VCaP (cell line): ENCODE results near the gene CIBAR2.

Source experiments
- H3K27ac ChIP-seq: fragments of 450-650 bp; 2 replicates; pipeline ENCODE4 v1.5.1; 2017
- TF ChIP-seq, protein P1 (sequence below): fragments of 450-650 bp; conservative IDR thresholded peaks from 2 replicates; pipeline ENCODE4 v1.5.1; 2017; ENCODE audit warnings: mild to moderate bottlenecking, moderate library complexity

Gene CIBAR2

DNA sequence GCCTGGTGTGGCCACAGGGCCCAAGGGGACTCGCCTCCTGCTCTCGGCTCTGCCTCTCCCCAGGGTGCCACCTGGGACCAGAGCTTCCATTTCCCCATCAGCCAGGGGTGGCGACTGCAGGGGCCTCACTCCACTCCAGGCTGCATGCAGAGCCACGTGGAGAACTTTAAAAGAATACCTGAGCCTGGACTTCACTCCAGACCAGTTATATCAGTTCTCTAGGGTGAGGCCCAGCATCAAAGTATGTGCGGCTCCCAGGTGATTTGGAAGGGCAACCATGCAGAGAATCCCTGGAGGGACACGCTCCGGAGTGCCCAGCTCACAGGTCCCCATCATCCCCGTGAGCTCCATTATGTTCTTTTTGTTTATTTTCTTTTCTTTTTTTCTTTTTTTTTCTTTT is 44.8 kb downstream of the CIBAR2 start:
- TF ChIP-seq, protein P1, sequence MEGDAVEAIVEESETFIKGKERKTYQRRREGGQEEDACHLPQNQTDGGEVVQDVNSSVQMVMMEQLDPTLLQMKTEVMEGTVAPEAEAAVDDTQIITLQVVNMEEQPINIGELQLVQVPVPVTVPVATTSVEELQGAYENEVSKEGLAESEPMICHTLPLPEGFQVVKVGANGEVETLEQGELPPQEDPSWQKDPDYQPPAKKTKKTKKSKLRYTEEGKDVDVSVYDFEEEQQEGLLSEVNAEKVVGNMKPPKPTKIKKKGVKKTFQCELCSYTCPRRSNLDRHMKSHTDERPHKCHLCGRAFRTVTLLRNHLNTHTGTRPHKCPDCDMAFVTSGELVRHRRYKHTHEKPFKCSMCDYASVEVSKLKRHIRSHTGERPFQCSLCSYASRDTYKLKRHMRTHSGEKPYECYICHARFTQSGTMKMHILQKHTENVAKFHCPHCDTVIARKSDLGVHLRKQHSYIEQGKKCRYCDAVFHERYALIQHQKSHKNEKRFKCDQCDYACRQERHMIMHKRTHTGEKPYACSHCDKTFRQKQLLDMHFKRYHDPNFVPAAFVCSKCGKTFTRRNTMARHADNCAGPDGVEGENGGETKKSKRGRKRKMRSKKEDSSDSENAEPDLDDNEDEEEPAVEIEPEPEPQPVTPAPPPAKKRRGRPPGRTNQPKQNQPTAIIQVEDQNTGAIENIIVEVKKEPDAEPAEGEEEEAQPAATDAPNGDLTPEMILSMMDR: no peak
- no peak overlapping the region for H3K27ac ChIP-seq

DNA sequence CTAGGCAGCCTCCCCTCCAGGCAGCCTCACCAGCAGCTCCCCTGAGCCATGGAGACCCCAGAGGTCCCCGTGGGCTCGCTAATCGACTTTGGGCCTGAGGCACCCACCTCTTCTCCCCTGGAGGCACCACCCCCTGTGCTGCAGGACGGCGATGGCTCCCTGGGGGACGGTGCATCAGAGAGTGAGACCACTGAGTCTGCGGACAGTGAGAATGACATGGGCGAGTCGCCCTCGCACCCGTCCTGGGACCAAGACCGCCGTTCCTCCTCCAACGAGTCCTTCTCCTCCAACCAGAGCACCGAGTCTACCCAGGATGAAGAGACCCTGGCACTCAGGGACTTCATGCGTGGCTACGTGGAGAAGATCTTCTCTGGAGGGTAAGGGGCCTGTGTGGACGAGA is 45.2 kb downstream of the CIBAR2 start:
- H3K27ac ChIP-seq: no peak overlapping the region
- TF ChIP-seq, protein P1: no peak

DNA sequence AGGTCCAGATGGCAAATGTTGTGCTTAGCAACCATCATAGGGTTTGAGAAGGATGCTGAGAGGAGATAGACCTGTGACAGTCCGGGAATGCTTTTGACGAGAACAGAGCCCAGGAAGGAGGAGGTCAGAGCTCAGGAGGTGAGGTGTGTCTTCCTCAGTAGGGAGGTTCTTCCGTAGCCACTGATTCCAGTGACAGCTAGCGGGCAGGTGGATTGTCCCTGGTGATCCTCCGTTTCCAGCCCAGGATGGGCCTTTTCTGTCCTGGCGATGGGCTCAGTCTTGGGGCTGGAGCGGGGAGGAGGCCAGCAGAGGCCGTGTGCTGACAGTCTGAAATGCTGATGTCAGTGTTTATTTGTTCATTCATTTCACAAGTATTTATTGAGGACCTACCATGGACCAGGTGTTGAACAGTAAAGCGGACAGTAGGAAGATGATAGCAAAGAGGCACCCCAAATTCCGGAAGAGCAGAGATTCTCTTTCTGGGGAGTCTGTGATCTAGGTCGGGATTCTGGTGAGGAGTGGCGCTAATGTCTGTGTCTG is 45.9 kb downstream of the CIBAR2 start:
- TF ChIP-seq, protein P1: no peak

DNA sequence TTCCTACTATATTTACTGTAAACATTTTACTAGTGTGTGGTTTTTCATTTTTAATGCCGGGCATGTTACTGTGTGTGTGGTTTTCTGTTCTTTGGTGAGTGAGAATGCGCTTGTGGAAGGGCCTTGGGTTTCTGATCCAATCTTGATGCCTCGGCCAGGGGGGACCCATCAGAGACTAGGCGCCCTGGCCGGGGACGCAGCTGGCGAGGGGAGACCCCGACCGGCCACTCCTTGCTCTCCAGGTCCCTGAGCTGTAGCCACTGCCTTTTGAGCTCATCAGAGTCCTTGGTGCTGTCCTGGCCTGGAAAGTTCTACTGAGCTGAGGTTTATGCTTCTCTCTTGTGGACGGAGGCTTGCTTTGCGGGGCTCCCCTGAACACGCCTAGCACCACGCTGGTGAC is 47.2 kb downstream of the CIBAR2 start:
- H3K27ac ChIP-seq: no peak overlapping the region
- TF ChIP-seq, protein P1: no peak

More for the DNA sequence above, 45.9 kb downstream of the CIBAR2 start:
- H3K27ac ChIP-seq: no peak overlapping the region

DNA sequence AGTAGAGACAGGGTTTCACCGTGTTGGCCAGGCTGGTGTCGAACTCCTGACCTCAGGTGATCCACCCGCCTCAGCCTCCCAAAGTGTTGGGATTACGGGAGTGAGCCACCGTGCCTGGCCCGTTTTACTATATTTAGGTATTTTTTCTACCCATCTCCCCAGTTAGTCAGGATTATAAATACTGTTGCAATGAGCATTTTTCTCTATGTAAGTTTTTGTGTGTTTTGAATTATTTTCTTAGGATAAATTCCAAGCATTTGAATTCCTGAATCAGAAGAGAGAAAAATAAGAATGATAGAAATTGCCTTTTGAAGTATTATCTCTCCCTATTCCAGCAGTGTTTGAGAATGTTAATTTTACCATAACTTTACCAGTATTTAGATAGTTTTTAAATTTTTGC is 48.1 kb downstream of the CIBAR2 start:
- TF ChIP-seq, protein P1: no peak

DNA sequence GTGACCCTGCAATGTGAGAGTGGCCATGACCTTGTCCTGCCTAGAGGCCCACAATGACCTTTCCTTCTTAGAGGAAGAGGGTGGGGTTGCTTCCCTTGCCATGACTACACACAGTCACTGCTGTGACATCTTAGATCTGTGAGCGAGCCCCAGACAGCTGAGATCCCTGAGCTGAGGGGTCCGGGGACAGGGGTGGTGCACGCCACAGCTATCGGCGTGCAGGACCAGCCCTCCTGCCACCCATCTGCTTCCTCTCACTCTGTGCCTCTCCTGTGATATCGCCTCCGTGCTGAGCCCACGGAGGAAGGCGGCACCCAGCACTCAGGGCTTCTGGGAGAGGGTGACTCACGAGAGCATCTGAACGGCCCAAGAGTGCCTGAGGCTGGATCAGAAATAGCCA is 49.4 kb downstream of the CIBAR2 start:
- H3K27ac ChIP-seq: no peak overlapping the region
- TF ChIP-seq, protein P1: no peak

More for the DNA sequence above, 48.1 kb downstream of the CIBAR2 start:
- no peak overlapping the region for H3K27ac ChIP-seq

DNA sequence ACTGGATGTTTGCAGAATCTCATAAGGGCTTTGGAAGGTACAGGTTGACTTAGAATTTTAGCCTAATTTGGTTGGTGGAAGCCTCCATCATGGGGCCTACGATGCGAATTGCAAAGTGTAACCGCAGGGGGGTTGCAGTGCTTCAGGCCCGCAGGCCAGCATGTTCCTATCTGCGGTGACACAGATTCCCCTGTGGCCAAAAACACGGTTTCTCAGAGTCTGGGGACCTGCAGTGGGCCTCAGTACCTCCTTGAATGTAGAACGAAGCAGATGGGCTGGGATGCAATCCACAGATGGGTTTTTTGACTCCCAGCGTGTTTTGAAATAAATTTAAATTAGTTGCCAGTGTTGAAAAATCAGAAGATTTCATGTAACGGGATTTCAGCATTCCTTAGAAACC is 49.9 kb downstream of the CIBAR2 start:
- TF ChIP-seq, protein P1: no peak
- H3K27ac ChIP-seq: no peak overlapping the region
